ENCODE measurements around the gene ZBTB7A. TPM values are rescaled to one million over a fixed set of nuclear protein-coding genes. Genes with fewer than 3 reads are reported as not detected.

Gene ZBTB7A
- total RNA-seq, 1 donor from 2014 or later = 15.3 TPM

- TF ChIP-seq, protein P1, sequence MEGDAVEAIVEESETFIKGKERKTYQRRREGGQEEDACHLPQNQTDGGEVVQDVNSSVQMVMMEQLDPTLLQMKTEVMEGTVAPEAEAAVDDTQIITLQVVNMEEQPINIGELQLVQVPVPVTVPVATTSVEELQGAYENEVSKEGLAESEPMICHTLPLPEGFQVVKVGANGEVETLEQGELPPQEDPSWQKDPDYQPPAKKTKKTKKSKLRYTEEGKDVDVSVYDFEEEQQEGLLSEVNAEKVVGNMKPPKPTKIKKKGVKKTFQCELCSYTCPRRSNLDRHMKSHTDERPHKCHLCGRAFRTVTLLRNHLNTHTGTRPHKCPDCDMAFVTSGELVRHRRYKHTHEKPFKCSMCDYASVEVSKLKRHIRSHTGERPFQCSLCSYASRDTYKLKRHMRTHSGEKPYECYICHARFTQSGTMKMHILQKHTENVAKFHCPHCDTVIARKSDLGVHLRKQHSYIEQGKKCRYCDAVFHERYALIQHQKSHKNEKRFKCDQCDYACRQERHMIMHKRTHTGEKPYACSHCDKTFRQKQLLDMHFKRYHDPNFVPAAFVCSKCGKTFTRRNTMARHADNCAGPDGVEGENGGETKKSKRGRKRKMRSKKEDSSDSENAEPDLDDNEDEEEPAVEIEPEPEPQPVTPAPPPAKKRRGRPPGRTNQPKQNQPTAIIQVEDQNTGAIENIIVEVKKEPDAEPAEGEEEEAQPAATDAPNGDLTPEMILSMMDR (IDR thresholded peaks at IDR 0.05; ENCODE audit: insufficient read depth, low read length, severe bottlenecking) = no peak
- Histone ChIP-seq H3K36me3 (ENCODE audit: control insufficient read depth, insufficient read depth, low read length) (no peaks in the 10 kb centered on the region), H3K4me3 (ENCODE audit: low read depth, low read length) (no peak overlapping the region), H3K27me3 (ENCODE audit: control insufficient read depth, insufficient read depth, low read length) (no peaks in the 10 kb centered on the region)
- no peak for FAIRE-seq
- DNase-seq (ENCODE audit: low read depth) = no peak
These were observed 14.9 kb upstream of the ZBTB7A start for GRCh38 chr19:4081441-4082129.

GRCh38 chr19:4080473-4080872 lies 13.8 kb upstream of the ZBTB7A start:
- no peak overlapping the region for H3K4me3 ChIP-seq (ENCODE audit: low read depth, low read length)
- H3K27me3 ChIP-seq (ENCODE audit: control insufficient read depth, insufficient read depth, low read length) = no peaks in the 10 kb centered on the region
- no peaks in the 10 kb centered on the region for H3K36me3 ChIP-seq (ENCODE audit: control insufficient read depth, insufficient read depth, low read length)
- TF ChIP-seq, protein P1 (IDR thresholded peaks at IDR 0.05; ENCODE audit: insufficient read depth, low read length, severe bottlenecking) = no peak
- DNase-seq (ENCODE audit: low read depth) (no peak), FAIRE-seq (no peak)

DNA sequence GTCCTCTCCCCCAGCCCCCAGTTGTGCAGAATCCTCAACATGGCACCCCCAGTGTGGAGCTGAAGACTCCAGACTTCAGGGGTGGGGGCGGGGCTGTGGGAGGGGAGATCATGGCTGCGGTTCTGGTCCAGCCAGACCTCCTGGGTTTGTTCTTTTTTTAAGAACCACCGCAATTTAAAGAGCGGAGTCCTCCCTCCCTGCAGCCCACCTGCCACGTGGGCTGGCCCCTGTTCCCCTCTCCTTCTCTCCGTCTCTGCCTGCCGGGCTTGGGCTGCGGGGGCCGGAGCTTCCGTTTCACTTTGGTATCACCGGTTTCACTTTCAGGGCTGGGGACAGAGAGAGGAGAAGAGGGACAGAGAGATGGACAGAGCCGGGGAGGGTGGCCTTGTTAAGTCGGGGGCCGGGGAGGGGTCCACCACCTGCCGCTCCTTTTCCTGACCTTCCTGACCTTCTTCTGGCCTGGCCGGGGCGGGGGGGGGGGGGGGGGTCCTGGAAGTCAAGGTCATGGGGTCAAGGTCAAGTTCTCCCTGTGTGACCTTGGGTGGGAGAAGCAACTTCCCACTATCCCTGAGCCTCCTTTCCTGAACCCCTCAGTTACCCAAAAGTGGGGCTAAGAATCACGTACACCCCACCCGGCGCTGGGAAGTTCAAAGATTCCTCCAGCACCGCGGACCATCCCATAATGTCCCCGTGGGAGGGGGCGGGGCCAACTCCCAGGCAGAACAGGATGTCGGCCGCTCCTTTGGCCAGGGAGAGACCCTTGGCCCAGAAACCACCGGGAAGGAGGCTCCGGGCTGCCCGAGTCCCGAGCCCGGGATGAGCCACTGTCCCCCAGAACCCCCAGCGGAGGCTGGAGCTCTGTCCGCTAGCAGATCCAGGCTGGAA lies 11.3 kb upstream of the ZBTB7A start:
- H3K27me3 ChIP-seq (ENCODE audit: control insufficient read depth, insufficient read depth, low read length) = no peaks in the 10 kb centered on the region
- no peak for DNase-seq (ENCODE audit: low read depth)
- no peaks in the 10 kb centered on the region for H3K36me3 ChIP-seq (ENCODE audit: control insufficient read depth, insufficient read depth, low read length)
- FAIRE-seq = no peak
- H3K4me3 ChIP-seq (ENCODE audit: low read depth, low read length) = peak overlapping the region; percentile 27
- TF ChIP-seq, protein P1 (IDR thresholded peaks at IDR 0.05; ENCODE audit: insufficient read depth, low read length, severe bottlenecking) = no peak

GRCh38 chr19:4077007-4077374 lies 10.3 kb upstream of the ZBTB7A start:
- no peak for DNase-seq (ENCODE audit: low read depth)
- no peak for FAIRE-seq

GRCh38 chr19:4075373-4075772 lies 8.7 kb upstream of the ZBTB7A start:
- H3K4me3 ChIP-seq (ENCODE audit: low read depth, low read length) = no peak overlapping the region
- no peaks in the 10 kb centered on the region for H3K36me3 ChIP-seq (ENCODE audit: control insufficient read depth, insufficient read depth, low read length)
- DNase-seq (ENCODE audit: low read depth) (no peak), FAIRE-seq (no peak)
- TF ChIP-seq, protein P1 (IDR thresholded peaks at IDR 0.05; ENCODE audit: insufficient read depth, low read length, severe bottlenecking) = no peak
- H3K27me3 ChIP-seq (ENCODE audit: control insufficient read depth, insufficient read depth, low read length) = no peaks in the 10 kb centered on the region

More at GRCh38 chr19:4077007-4077374, 10.3 kb upstream of the ZBTB7A start:
- TF ChIP-seq, protein P1 (IDR thresholded peaks at IDR 0.05; ENCODE audit: insufficient read depth, low read length, severe bottlenecking) = no peak
- no peaks in the 10 kb centered on the region for H3K27me3 ChIP-seq (ENCODE audit: control insufficient read depth, insufficient read depth, low read length)
- no peaks in the 10 kb centered on the region for H3K36me3 ChIP-seq (ENCODE audit: control insufficient read depth, insufficient read depth, low read length)
- no peak overlapping the region for H3K4me3 ChIP-seq (ENCODE audit: low read depth, low read length)

Measured in bronchial epithelial cell (primary cell).